Mesendoderm (in vitro differentiated cells): ENCODE measurements around the gene DHRS7C.
A peak's percentile ranks its signal among the peaks of the same experiment; 100 is the strongest.

Source experiments
- DNase-seq: peaks from one replicate; pipeline ENCODE4 v3.0.0; 2013
- H2AK5ac ChIP-seq: 2 replicates; pipeline ENCODE4 v1.6.1; 2013; ENCODE audit warnings: low read length, inconsistent platforms
- H2BK120ac ChIP-seq: 2 replicates; pipeline ENCODE4 v1.6.1; 2013; ENCODE audit warnings: low read depth, mild to moderate bottlenecking, low read length, moderate library complexity, mixed read lengths
- H2BK15ac ChIP-seq: replicated peaks from 2 replicates; pipeline ENCODE4 v1.6.1; 2013; ENCODE audit warnings: low read depth, mild to moderate bottlenecking, moderate library complexity
- H2BK5ac ChIP-seq: 2 replicates; pipeline ENCODE4 v1.6.1; 2013; ENCODE audit warnings: low read length, inconsistent platforms
- H3K18ac ChIP-seq: 2 replicates; pipeline ENCODE4 v1.6.1; 2013; ENCODE audit warnings: mild to moderate bottlenecking, low read length, mixed read lengths
- H3K23ac ChIP-seq: one replicate; pipeline ENCODE4 v1.6.1; 2013; ENCODE audit warnings: low read length
- H3K27ac ChIP-seq: 2 replicates; pipeline ENCODE4 v1.5.1; 2013; ENCODE audit warnings: low read depth, mild to moderate bottlenecking, inconsistent platforms, low read length, moderate library complexity
- H3K27me3 ChIP-seq: 2 replicates; pipeline ENCODE4 v1.6.1; 2013; ENCODE audit warnings: low read length, control low read depth, mild to moderate bottlenecking, inconsistent platforms; ENCODE audit not compliant: insufficient read depth, poor library complexity
- H3K36me3 ChIP-seq: 2 replicates; pipeline ENCODE4 v1.6.1; 2013; ENCODE audit warnings: low read length, inconsistent platforms; ENCODE audit not compliant: control insufficient read depth, insufficient read depth
- H3K4ac ChIP-seq: one replicate; pipeline ENCODE4 v1.6.1; 2013; ENCODE audit warnings: low read depth, mild to moderate bottlenecking, low read length, moderate library complexity
- H3K4me1 ChIP-seq: 2 replicates; pipeline ENCODE4 v1.6.1; 2013; ENCODE audit warnings: low read depth, low read length, inconsistent platforms; ENCODE audit not compliant: control insufficient read depth
- H3K4me2 ChIP-seq: 2 replicates; pipeline ENCODE4 v1.6.1; 2013; ENCODE audit warnings: low read length
- H3K4me3 ChIP-seq: 2 replicates; pipeline ENCODE4 v1.5.1; 2013; ENCODE audit warnings: mild to moderate bottlenecking, low read length
- H3K56ac ChIP-seq: one replicate; pipeline ENCODE4 v1.6.1; 2013; ENCODE audit warnings: low read length
- H3K79me1 ChIP-seq: 2 replicates; pipeline ENCODE4 v1.6.1; 2013; ENCODE audit warnings: low read length, inconsistent platforms
- H3K79me2 ChIP-seq: 2 replicates; pipeline ENCODE4 v1.6.1; 2013; ENCODE audit warnings: mild to moderate bottlenecking, low read length; ENCODE audit not compliant: control insufficient read depth, insufficient read depth
- H3K9ac ChIP-seq: 2 replicates; pipeline ENCODE4 v1.6.1; 2013; ENCODE audit warnings: low read length, inconsistent platforms
- H4K5ac ChIP-seq: one replicate; pipeline ENCODE4 v1.6.1; 2013; ENCODE audit warnings: low read length
- H4K8ac ChIP-seq: one replicate; pipeline ENCODE4 v1.6.1; 2013; ENCODE audit warnings: low read depth, mild to moderate bottlenecking, control low read depth, low read length, moderate library complexity
- WGBS: extraction: QIAGEN DNeasy Blood & Tissue Kit; methylation state at CpG from one replicate; pipeline ENCODE4 v1.1.7; 2013; ENCODE audit warnings: low lambda C conversion rate, missing lambda C conversion rate; ENCODE audit not compliant: insufficient coverage; ENCODE audit errors: extremely low coverage; 5-methylcytosine and 5-hydroxymethylcytosine counted together

The DHRS7C gene

DNA sequence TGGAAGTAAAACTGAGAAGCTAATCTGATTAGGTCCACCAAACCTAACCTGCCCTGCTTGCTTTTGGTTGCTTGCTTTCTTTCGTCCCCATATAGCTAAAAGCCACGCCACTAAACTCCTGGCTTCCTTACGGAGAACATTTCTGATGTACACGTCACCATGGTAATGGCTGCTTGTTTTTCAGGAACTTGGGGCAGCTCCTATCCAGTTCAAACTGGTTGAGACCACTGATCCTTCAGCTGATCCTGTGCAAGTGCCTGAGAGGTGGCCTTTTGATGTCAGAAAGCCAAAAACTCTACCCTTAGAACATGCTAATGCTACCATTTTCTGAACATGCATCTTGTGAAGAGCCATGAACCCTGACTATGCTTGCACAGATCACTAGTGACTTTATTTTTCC is 14.4 kb upstream of the DHRS7C start:
- Histone ChIP-seq H2AK5ac (no peak overlapping the region), H3K9ac (no peak overlapping the region), H3K18ac (no peak overlapping the region), H3K4me3 (no peak overlapping the region), H3K79me1 (no peaks in the 10 kb centered on the region), H3K4me1 (peaks cover 2% of the 10 kb centered on the region), H3K23ac (no peak overlapping the region), H2BK15ac (no peak overlapping the region), H2BK5ac (no peak overlapping the region), H3K27ac (no peak overlapping the region), H3K56ac (no peak overlapping the region), H3K4ac (no peak overlapping the region), H4K8ac (no peak overlapping the region), H3K79me2 (no peaks in the 10 kb centered on the region), H4K5ac (no peak overlapping the region), H3K36me3 (no peaks in the 10 kb centered on the region), H3K27me3 (no peaks in the 10 kb centered on the region), H2BK120ac (no peak overlapping the region), H3K4me2 (no peak overlapping the region)
- peak; percentile 60 for DNase-seq
- no CpG with 5 or more reads among the region's 4 CpGs for WGBS

DNA sequence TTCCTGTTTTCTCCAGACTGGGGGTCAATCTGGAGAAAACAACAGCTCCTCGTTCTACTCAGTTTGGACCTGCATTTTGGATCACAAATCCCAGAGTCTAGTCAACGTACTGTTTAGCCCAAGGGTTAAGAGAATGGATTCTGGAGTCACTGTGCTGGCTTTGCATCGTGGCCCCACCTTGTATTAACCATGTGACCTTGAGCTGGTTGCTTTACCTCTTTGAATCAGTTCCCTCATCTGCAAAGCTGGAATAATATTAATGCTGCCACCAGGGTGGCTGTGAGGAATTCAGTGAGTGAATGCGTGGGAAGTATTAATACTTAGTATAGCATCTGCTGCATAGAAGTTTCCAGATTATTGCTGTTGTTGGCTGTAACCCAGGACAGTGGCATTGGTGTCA is 11.3 kb upstream of the DHRS7C start:
- H3K4ac ChIP-seq = no peak overlapping the region
- H3K4me3 ChIP-seq = no peak overlapping the region
- no peaks in the 10 kb centered on the region for H3K79me2 ChIP-seq
- no peak overlapping the region for H2BK5ac ChIP-seq
- H2BK120ac ChIP-seq = no peak overlapping the region
- no peak overlapping the region for H3K9ac ChIP-seq
- WGBS = no CpG with 5 or more reads among the region's 4 CpGs
- H3K23ac ChIP-seq = no peak overlapping the region
- H2AK5ac ChIP-seq = no peak overlapping the region
- no peak overlapping the region for H3K4me2 ChIP-seq
- H4K5ac ChIP-seq = no peak overlapping the region
- no peaks in the 10 kb centered on the region for H3K27me3 ChIP-seq
- DNase-seq = no peak
- no peak overlapping the region for H4K8ac ChIP-seq
- no peak overlapping the region for H3K27ac ChIP-seq
- H3K56ac ChIP-seq = peak overlapping the region; percentile 15
- H3K79me1 ChIP-seq = no peaks in the 10 kb centered on the region
- no peak overlapping the region for H2BK15ac ChIP-seq
- H3K36me3 ChIP-seq = no peaks in the 10 kb centered on the region
- no peaks in the 10 kb centered on the region for H3K4me1 ChIP-seq
- H3K18ac ChIP-seq = no peak overlapping the region

DNA sequence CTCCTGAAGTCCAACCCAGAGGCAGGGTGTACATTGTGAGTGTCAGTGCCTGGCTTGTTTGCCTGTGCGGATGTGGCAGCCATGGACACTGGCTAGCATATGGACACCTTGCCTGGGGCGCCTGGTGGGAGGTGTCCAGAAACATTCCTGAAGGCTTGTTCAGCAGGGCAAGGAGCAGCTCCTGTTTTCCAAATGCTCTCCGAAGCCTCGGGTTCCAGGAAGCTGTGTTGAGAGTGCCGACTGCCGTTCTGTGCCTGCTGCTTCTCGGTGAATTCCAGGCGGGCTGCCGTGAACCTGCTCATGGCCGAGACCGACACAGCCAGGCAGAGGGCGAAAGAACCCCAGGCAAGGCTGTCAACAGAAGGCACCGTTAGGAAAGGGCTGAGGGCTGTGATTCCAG is 10.9 kb upstream of the DHRS7C start:
- Histone ChIP-seq H3K18ac (no peak overlapping the region), H3K4ac (no peak overlapping the region), H3K27ac (no peak overlapping the region), H3K36me3 (no peaks in the 10 kb centered on the region), H2BK15ac (no peak overlapping the region), H3K79me2 (no peaks in the 10 kb centered on the region), H3K23ac (no peak overlapping the region), H3K4me2 (no peak overlapping the region), H4K8ac (no peak overlapping the region), H3K56ac (no peak overlapping the region), H3K79me1 (no peaks in the 10 kb centered on the region), H2BK5ac (no peak overlapping the region), H3K9ac (no peak overlapping the region), H2BK120ac (no peak overlapping the region), H2AK5ac (no peak overlapping the region), H4K5ac (no peak overlapping the region), H3K27me3 (no peaks in the 10 kb centered on the region), H3K4me1 (no peaks in the 10 kb centered on the region), H3K4me3 (no peak overlapping the region)
- WGBS = no CpG with 5 or more reads among the region's 13 CpGs
- DNase-seq = peak; percentile 19

- Histone ChIP-seq H3K79me2 (no peaks in the 10 kb centered on the region), H3K18ac (no peak overlapping the region), H3K23ac (no peak overlapping the region), H2BK5ac (no peak overlapping the region), H3K4me3 (no peak overlapping the region), H3K4ac (no peak overlapping the region), H4K8ac (no peak overlapping the region), H3K36me3 (no peaks in the 10 kb centered on the region), H2BK15ac (no peak overlapping the region), H3K56ac (no peak overlapping the region), H4K5ac (no peak overlapping the region), H2BK120ac (no peak overlapping the region), H2AK5ac (no peak overlapping the region), H3K4me2 (no peak overlapping the region), H3K79me1 (no peaks in the 10 kb centered on the region), H3K27me3 (no peaks in the 10 kb centered on the region), H3K27ac (no peak overlapping the region), H3K9ac (no peak overlapping the region), H3K4me1 (no peaks in the 10 kb centered on the region)
- no peak for DNase-seq
- WGBS = no CpG with 5 or more reads among the region's 2 CpGs
These were observed 10.1 kb upstream of the DHRS7C start for GRCh38 chr17:9801505-9801904.

DNA sequence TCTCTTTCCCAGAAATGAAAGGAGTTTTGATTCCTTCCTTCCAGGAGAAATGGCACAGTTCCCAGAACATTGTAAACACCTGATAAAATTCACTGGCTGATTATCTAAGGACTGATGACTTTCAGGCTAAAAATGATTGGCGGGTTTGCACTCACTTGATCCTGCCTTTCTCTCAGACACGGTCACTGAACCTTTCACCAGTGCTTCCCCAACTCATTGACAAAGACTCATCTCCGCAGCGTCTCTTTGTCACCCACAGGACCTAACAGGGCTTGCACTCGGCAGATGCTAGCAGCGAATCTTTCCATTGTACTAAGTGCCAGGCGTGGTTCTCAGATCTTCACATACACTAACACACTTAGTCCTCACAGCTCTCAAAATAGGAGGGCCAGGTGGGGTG is 7.3 kb upstream of the DHRS7C start:
- Histone ChIP-seq H4K8ac (no peak overlapping the region), H3K4me2 (no peak overlapping the region), H3K4me3 (no peak overlapping the region), H3K18ac (no peak overlapping the region), H3K79me1 (no peaks in the 10 kb centered on the region), H3K27me3 (no peaks in the 10 kb centered on the region), H3K23ac (no peak overlapping the region), H3K79me2 (no peaks in the 10 kb centered on the region), H3K56ac (no peak overlapping the region), H2BK120ac (no peak overlapping the region), H3K9ac (no peak overlapping the region), H2BK5ac (no peak overlapping the region), H3K36me3 (no peaks in the 10 kb centered on the region), H3K4me1 (no peaks in the 10 kb centered on the region), H3K27ac (no peak overlapping the region), H4K5ac (no peak overlapping the region), H2BK15ac (no peak overlapping the region), H2AK5ac (no peak overlapping the region), H3K4ac (no peak overlapping the region)
- no peak for DNase-seq
- WGBS = no CpG with 5 or more reads among the region's 7 CpGs

DNA sequence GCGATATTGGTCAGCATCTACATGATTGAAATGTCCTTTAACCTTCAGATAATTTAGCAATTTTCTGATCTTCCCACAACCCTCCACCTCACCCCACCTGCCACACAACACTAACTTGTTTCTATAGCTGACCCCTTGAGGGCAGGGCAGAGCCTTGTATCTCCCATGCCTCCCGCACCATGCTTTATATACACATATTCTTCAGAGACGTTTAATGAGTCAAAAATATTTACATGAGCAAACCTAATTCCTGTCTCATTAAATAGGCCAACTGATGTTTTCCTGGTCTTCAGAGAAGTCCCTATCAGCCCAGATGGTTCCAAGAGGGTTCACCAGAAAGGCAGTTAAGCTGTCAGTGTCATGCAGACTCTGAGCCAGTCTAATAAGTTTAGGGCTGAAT is 6.6 kb upstream of the DHRS7C start:
- no peak for DNase-seq

More for the DNA sequence above, 6.6 kb upstream of the DHRS7C start:
- Histone ChIP-seq H3K4me3 (no peak overlapping the region), H3K79me2 (no peaks in the 10 kb centered on the region), H3K79me1 (no peaks in the 10 kb centered on the region), H3K36me3 (no peaks in the 10 kb centered on the region), H4K8ac (no peak overlapping the region), H3K18ac (no peak overlapping the region), H3K4ac (no peak overlapping the region), H3K4me2 (no peak overlapping the region), H2BK5ac (no peak overlapping the region), H3K9ac (no peak overlapping the region), H2BK120ac (no peak overlapping the region), H2BK15ac (no peak overlapping the region), H3K4me1 (no peaks in the 10 kb centered on the region), H2AK5ac (no peak overlapping the region), H3K27ac (no peak overlapping the region), H3K27me3 (no peaks in the 10 kb centered on the region), H3K56ac (no peak overlapping the region), H3K23ac (no peak overlapping the region), H4K5ac (no peak overlapping the region)
- no CpG with 5 or more reads among the region's 3 CpGs for WGBS
